HG02678 (cell line): ENCODE measurements around the gene PARK7.

Experiments
- ATAC-seq: cut with Tn5 transposase; IDR thresholded peaks from one replicate; pipeline ENCODE4 v1.9.1; 2021; ENCODE audit warnings: mild to moderate bottlenecking, moderate library complexity; ENCODE audit not compliant: unreplicated experiment

The PARK7 gene

DNA sequence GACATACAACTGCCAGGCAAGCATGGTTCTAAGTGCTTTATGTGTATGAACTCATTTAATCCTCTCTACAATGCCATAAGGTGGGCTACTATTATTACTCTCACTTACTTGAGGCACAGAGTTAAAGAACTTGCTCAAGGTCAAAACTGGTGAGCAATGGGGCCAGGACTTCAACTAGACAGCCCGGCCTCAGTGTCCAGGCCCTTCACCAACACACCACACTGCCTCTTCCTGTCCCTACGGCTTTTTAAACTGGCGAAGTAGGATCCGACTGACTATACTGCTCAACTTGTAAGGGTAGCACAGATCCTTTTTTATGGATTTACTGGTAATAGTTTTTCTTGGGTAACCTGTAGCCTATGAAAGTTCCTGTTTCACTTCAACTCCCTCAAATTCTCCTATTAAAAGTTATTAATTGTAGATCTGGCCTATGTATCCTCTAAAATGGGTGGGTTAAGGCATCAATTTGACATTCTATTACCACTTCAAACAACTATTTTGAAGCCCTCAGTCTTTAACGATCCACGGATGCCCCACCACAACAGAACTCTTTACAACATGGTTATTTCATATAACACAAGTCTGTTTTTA, 60.3 kb downstream of the PARK7 start:
- ATAC-seq, result no peak

DNA sequence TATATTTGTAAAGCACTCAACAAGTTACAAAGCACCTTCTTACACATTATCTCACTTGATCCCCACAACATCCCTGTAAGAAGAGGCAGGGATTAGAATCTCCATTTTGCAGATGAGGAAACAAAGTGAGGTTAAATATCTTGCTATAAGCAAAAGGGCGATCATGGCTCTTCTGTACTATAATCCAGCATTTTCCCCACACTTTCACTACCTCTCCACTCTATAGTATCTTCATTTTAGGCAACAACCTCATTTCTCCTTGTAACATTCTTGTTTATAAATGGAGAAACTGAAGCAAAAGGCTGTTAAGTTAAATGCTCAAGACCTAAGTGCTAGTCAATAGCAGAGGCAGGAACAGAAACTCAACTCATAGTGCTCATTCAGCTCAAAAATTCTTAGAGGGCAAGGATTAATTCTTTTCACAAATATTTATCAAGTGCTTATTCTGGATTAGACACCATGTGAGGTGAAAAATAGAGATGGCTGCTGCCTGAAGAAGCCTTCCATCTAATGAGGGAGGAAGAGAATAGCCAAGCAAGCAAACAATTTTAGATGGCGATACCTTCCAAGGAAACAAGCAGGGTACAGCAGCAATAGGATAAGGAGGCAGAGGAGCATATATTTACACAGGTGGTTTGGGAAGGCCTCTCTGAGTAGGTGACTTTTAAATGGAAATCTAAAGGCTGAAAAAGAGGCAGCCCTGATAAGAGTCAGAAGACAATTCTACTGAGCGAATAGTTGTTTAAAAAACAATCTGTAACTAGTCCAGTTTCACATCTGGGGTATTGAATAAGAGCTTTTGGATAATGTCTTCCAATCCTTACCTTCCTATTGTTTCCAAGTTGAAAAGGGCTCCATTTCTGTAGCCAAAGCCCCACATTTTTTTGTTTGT, 61.1 kb downstream of the PARK7 start:
- no peak for ATAC-seq

DNA sequence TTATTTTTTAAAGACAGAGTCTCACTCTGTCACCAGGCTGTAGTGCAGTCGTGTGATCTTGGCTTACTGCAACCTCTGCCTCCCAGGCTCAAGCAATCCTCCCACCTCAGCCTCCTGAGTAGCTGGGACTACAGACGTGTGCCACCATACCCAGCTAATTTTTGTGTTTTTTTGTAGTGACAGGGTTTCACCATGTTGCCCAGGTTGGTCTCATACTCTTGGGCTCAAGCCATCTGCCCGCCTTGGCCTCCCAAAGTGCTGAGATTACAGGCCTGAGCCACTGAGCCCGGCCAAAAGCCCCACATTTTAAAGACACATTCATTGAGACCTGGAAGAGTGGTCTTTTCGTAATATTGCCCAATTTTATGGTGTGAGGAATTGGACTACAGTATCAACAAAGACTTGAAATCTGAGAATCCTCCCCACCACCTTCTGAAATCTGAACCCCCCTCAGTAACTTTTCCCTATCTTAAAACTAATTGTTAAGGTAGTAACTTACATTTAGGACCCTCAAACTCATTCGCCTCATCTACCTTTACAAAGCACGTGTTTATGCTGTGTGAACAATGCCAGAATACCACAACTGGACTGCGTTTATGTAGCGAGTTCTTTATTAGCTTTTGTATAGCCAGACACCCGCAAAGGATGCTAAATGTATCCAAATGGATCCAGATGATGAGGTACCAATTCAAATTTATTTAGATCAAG, 61.9 kb downstream of the PARK7 start:
- no peak for ATAC-seq

DNA sequence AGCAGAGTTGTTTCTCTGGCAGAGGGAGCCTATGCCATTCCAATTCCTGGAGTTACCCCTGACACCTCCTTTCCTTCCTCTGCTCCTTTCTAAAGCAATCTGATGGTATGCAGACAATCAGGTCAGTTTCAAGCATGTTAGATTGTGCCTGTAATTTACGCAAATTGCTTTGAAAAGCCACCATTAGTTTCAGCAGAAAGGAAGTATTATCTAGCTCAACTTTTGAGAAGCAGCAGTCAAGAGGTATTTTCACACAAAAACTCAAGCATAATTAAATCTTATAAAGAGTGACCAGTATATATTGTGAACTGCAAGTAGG, 62.4 kb downstream of the PARK7 start:
- no peak for ATAC-seq

DNA sequence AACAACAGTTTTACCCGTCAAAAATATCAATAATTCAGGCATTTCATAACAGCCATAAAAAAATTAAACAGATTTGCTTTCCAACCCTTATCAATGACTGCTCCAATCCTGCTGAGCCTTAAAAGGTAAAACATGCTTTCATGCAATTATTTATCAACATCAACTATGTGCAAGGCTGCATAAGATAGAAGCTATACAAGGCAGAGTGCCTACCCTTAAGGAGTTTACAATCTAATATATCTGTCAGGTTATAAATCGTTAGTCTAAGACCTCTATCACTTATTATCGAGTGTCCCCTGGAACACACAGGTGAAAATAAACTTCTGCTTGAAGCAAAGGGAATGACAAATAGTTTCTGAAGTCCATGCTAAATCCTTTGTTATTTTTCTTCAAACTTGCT, 62.8 kb downstream of the PARK7 start:
- no peak for ATAC-seq

DNA sequence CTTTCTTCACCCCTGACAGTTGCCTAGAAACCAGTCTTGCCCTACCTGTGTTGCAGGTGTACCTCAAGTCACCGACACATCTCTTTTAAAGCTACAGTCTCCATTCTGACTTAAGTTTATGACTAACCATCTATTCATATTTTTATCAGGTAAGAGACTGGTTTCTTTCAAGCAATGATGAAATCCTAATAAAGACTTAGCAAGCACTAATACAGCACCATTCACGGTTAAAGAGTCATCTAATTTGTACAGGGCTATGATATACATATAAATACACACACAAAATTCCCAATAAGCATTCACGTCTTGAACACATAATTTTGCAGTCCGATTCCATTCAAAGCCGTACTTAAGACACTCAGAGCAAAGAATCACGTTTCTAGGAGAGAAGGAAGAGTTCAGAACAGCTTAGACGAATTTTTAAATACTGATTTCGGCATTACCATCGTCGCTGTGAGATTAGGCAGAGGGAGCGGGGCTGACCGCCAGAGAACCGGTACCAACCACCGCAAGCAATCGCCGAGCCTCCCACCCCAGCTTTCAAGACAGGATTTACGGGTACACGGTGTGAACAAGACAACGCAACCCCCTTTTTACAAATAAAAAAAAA, 63.7 kb downstream of the PARK7 start:
- ATAC-seq, result no peak

DNA sequence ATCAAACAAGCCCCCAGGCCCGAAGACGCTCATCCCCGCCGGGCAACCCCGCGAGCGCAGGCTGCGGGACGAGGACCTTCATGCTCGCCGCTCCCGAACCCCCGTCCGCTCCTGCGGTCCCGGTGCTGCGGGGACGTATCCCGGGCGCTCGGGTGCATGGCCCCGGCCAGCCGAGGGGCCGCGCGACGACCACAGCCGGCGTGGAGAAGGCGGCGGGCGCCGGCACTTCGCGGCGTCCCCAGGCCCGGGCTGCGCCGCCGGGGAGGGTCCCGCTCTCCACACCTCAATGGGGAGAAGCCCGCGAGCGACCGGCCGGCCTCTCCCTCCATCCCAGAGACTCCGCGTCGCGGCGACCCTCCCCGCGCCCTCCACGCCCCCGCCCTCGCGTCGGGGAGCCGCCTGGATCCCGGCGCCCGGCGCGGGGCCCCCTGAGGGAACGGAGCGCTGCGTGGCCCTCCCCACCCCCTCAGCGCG, 64.2 kb downstream of the PARK7 start:
- peak; percentile 3 for ATAC-seq

DNA sequence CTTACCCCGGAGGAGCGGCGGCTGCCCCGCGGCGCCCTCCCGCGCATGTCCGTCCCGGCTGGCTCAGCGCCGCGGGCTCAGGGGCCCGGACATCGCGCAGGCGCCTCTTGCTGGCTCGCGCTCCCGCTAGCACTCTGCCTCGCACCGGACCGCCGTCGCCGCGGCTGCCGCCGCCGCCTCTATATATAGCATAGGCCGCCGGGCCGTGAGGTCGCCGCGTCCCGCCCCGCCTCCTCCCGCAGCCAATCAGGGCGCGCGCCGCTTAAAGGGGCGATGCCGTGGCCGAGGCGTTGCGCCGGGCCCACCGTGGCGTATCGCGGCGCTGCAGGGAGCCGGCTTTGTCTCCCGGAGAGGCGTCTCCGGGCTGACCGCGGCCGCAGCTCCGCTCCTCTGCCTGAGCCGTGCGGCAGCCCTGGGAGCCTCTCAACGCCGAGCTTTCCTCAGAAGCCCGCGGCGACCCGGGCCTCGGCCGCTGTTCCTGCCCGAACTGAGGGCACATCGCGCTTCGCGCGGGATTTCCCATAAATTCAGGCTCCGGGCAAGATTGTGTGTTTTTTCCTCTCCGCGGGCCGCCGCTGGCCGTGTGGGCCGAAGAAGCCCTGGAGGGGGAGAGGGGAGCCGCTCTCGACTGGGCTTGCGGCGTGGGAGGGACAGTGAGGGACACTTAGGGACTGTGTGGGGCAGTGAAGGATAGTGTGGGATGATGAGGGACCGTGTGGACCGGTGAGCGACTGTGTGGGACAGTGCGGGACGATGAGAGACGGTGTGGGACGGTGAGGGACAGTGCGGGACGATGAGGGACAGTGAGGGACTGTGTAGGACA, 64.9 kb downstream of the PARK7 start, which contains the start of gene ERRFI1:
Gene ERRFI1 (minus strand): TSS at position 157 of the 823 bp plus-strand sequence. CDS start 10,690 bp downstream, outside the sequence.
- peak; percentile 89 for ATAC-seq

DNA sequence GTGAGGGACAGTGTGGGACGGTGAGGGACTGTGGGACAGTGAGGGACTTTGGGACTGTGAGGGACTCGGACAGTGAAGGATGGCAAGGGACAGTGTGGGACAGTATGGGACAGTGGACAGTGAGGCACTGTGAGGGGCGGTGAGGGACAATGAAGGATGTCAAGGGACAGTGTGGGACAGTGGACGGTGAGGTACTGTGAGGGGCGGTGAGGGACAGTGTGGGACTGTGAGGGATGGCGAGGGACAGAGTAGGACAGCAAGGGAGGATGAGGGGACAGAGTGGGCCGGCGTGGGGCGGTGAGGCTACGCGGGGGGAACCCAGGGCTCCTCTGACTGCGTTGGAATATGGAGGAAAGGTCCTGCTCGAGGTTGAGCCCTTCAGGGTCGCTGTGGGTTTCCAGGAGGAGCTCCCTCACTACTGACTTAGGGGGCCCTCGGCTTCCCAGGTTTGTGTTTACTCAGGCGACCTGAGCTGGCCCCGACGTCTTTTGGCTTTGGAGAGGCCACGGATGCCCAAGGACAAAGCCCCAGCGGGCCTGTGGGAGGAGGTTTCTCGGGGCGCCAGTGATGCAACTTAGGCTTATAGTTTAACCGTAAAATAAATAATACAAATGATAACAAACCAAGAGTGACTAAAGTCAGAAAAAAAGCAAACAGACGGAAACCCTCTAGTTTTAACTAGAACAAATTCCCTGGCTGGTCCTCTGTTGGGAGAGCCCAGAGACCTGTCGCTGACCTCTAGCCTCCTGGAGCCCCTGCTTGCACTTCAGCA, 65.7 kb downstream of the PARK7 start:
- ATAC-seq, result no peak

DNA sequence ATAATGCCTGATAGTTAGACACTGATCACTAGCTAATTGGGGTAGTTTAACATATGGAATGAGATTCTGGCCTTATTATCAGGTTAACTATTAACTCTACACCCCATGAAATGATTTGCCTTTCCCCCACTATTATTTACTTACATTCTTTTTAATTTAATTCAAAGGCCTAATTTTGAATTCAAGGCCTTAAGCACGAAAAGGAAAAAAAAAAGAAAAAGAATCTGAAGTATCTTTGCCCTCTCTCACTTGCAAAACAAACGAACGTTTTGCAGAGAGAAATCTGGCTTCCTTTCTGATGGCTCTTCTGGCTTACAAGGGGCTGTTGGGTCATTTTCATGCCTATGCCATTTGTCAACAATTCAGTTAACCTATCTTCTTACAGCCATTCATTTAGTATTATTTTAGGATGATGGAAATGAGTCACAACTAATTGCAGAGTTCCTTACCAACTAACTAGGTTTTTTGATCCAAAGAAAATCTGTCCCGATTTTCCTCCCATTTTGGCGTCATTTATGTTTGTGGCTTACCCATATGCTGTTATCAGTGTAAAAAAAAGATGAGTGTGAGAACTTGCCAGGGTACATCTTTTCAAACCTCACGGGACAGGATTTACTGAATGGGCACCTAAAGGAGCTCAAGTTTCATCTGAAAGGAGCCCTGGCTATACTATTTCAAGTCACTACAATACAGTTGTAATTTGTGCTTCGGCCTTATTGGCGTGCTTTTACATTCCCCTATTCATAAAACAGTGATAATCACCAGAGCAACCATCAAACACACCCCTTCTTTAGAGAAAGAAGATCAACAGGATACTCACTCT, 66.4 kb downstream of the PARK7 start:
- ATAC-seq, result no peak

DNA sequence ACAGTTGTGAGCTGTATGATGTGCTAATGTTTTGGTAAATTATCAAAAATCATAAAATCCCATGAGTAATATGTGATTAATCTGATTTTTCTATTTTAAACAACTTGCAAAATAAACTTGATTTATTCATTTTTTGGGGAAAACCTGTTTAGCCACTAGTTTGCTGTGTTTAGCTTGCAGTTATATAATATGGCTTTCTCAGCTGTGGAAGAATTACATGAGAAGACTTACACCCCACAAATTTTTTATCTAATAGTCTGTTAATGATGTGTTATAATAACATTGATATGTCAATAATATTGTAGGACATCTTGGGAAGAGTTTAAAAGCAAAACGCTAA, 67.0 kb downstream of the PARK7 start:
- no peak for ATAC-seq

DNA sequence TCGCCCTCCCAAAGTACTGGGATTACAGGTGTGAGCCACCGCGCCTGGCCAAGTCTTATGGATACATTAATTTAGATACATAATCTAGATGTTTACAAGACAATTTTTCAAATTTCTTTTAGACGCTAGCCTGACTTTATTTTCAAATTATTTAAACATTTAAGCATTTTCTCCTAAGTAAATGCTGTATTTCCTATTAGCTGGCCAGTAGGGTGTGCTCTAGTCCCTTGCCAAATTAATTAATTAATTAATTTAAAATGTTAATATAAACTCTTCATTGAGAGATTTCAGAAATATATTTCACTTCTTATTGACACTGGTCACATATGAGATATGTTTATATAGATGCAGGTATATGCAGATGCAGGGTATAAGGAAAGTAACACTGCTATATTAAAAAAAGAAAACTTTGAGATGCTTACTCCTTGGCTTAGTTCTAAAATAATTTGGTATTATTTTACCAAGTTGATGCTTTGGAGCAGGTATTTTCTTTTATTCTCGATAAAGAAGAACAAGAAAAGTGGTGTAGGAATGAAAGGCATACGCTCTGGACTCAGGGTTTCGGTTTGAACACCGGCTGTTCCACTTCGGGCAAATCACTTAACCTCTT, 69.8 kb downstream of the PARK7 start:
- ATAC-seq, result no peak

DNA sequence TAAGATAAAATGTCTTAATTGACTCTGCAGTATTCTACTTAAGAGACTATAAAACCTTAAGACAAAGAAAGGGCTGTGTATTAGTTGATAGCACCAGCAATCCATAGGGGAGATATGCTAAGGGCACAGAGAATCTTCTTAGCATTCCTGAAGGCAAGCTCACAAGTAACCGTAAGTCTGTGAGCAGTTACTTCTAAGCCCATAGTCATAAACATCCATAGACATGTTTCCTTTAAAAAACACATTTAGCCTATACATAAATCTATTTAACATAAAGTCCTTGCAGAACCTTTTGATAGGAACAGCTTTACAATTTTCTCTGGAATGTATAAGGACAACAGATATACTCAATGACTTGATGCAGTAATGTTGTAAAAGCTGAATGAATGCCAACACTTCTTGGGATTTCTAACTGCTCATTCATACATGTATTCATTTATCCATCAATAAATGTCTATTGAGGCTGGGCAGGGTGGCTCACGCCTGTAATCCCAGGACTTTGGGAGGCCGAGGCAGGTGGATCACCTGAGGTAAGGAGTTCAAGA, 70.9 kb downstream of the PARK7 start:
- no peak for ATAC-seq

DNA sequence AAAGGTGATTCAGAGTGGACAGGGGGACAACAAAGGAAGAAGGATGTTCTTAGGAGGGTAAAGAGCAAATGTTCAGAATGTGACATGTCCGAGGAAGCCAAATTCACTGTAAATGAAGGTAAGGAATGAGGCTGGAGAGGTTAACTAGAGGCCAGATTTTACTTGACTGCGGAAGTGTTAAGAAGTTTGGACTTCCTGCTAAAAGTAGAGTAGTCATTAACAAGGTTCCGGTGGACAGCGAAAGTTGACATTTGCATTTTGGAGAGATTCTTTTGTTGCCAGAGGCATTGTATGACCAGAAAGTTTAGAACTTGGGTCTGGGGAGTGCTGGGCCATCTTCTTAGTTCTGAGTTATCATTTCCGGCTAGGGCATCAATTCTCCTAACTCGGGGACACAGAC, 71.8 kb downstream of the PARK7 start:
- ATAC-seq, result no peak
